ENCODE results near the gene CBARP.

- TF ChIP-seq EZH2 (IDR thresholded peaks at IDR 0.05; ENCODE audit: low read length, missing control alignments) (no peak), CTCF (conservative IDR thresholded peaks at IDR 0.05 in 1 of 2, IDR thresholded peaks at IDR 0.05 in 1 of 2; ENCODE audit: low read depth in 1 of 2, low read length in 2 of 2) (no peak)
Observed at GRCh38 chr19:1244693-1245451, 7.1 kb upstream of the CBARP start.
